NT2/D1 (cell line): ENCODE measurements around the gene KRT82.

ENCODE experiments used
- DNase-seq: peaks from one replicate; pipeline ENCODE4 v3.0.0-alpha.2; 2011; ENCODE audit warnings: low read depth, low spot score
- H3K27me3 ChIP-seq: 2 replicates; pipeline ENCODE4 v1.6.0; 2011; ENCODE audit warnings: mild to moderate bottlenecking; ENCODE audit not compliant: insufficient read length, insufficient read depth
- H3K36me3 ChIP-seq: 2 replicates; pipeline ENCODE4 v1.6.1; 2011; ENCODE audit warnings: mild to moderate bottlenecking, low read length, mixed read lengths; ENCODE audit not compliant: insufficient read depth, insufficient read length
- H3K4me1 ChIP-seq: 2 replicates; pipeline ENCODE4 v1.5.1; 2011; ENCODE audit not compliant: insufficient read depth, insufficient read length
- H3K4me3 ChIP-seq: 2 replicates; pipeline ENCODE4 v1.5.1; 2011; ENCODE audit warnings: low read depth; ENCODE audit not compliant: insufficient read length
- H3K9ac ChIP-seq: 2 replicates; pipeline ENCODE4 v1.6.0; 2011; ENCODE audit warnings: low read depth; ENCODE audit not compliant: insufficient read length
- H3K9me3 ChIP-seq: 2 replicates; pipeline ENCODE4 v1.5.1; 2011; ENCODE audit warnings: mild to moderate bottlenecking, low read length; ENCODE audit not compliant: insufficient read depth
- SUZ12 ChIP-seq: IDR thresholded peaks from 2 replicates; pipeline ENCODE4 v1.6.1; 2011; ENCODE audit not compliant: insufficient read length, insufficient read depth; ENCODE audit errors: extremely low read depth
- YY1 ChIP-seq: IDR thresholded peaks from 2 replicates; pipeline ENCODE4 v1.6.1; 2011; ENCODE audit not compliant: insufficient read length, insufficient read depth
- ZNF274 ChIP-seq: IDR thresholded peaks from 2 replicates; pipeline ENCODE4 v1.6.1; 2011; ENCODE audit warnings: mild to moderate bottlenecking, low read depth, low read length

KRT82 gene

GRCh38 chr12:52434760-52435530 lies 28.8 kb upstream of the KRT82 start:
- no peaks in the 10 kb centered on the region for H3K36me3 ChIP-seq
- H3K9me3 ChIP-seq, result no peaks in the 10 kb centered on the region
- H3K27me3 ChIP-seq, result no peaks in the 10 kb centered on the region
- no peak for TF ChIP-seq ZNF274
- TF ChIP-seq SUZ12, result no peak
- no peak for TF ChIP-seq YY1
- peaks cover 6% of the 10 kb centered on the region for H3K4me1 ChIP-seq
- no peak overlapping the region for H3K4me3 ChIP-seq
- DNase-seq, result no peak
- no peak overlapping the region for H3K9ac ChIP-seq

- DNase-seq, result no peak
- TF ChIP-seq YY1 (no peak), SUZ12 (no peak), ZNF274 (no peak)
Observed at GRCh38 chr12:52434081-52434733, 28.1 kb upstream of the KRT82 start, which contains the start of gene KRT75. TSS of gene KRT75 (minus strand) at chr12:52434371. CDS start at chr12:52434304, 67 bp downstream.

GRCh38 chr12:52433501-52434080 lies 27.5 kb upstream of the KRT82 start:
- Histone ChIP-seq H3K4me3 (no peak overlapping the region), H3K4me1 (peaks cover 6% of the 10 kb centered on the region), H3K9me3 (no peaks in the 10 kb centered on the region), H3K9ac (no peak overlapping the region), H3K36me3 (no peaks in the 10 kb centered on the region), H3K27me3 (no peaks in the 10 kb centered on the region)
- TF ChIP-seq YY1 (no peak), SUZ12 (no peak), ZNF274 (no peak)
- DNase-seq, result no peak

More at GRCh38 chr12:52434081-52434733, 28.1 kb upstream of the KRT82 start, which contains the start of gene KRT75:
- Histone ChIP-seq H3K27me3 (no peaks in the 10 kb centered on the region), H3K4me1 (peaks cover 6% of the 10 kb centered on the region), H3K36me3 (no peaks in the 10 kb centered on the region), H3K9ac (no peak within 1 kb of the TSS), H3K4me3 (no peak within 1 kb of the TSS), H3K9me3 (no peaks in the 10 kb centered on the region)

DNA sequence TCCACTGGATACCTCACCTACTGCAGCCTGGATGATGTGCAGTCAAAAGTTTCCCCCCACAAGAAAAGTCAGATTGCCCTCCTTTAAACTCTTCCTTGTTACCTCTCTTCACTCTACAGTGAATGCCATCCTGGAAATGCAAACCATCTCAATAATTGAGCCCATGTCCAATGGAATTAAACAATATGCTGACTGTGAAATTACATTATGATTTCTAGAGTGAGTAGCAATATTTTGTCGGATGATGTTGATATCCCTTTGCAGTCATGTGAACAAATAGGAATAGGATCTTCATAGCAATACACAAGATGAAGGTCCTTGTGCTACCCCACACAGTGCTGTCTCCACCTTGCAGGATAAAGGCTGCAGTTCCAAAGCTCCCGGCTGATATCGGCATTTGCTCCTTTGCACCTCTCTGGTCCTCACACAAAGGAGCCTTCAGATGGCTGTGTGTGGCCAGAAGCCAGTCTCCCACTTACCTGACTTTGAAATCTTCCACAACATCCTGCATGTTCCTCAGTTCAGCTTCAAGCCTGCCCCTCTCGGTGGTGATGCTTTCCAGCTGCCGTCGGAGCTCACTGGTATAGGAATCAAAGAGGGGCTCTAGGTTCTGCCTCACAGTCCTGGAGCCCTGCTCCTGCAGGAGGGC lies 26.5 kb upstream of the KRT82 start:
- Histone ChIP-seq H3K27me3 (no peaks in the 10 kb centered on the region), H3K9me3 (no peaks in the 10 kb centered on the region), H3K4me1 (peaks cover 6% of the 10 kb centered on the region), H3K9ac (no peak overlapping the region), H3K4me3 (no peak overlapping the region), H3K36me3 (no peaks in the 10 kb centered on the region)
- no peak for DNase-seq
- TF ChIP-seq YY1 (no peak), ZNF274 (no peak), SUZ12 (no peak)

- Histone ChIP-seq H3K9me3 (no peaks in the 10 kb centered on the region), H3K27me3 (no peaks in the 10 kb centered on the region), H3K4me3 (no peak overlapping the region), H3K4me1 (peaks cover 5% of the 10 kb centered on the region), H3K9ac (no peak overlapping the region), H3K36me3 (no peaks in the 10 kb centered on the region)
- no peak for TF ChIP-seq ZNF274
- TF ChIP-seq SUZ12, result no peak
- TF ChIP-seq YY1, result no peak
- DNase-seq, result no peak
Observed at GRCh38 chr12:52428121-52428520, 22.0 kb upstream of the KRT82 start.

DNA sequence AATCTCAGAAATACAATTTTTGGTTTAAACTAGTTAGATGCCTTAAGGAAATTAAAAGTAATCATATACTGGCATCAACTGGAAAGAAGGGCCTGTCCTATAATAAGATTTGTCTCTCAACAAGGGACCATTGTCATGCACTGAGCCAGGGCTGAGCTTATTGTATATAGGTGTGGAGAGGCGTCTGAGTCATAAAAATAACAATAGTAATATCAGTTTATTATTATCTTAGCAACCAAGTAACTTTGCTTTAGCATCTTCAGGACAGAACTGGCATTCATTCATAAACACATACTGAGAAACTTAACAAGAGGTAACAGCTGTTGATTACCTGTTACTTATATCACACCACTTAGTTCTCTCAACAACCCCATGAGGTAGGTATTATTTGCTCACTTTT lies 20.9 kb upstream of the KRT82 start:
- Histone ChIP-seq H3K4me3 (no peak overlapping the region), H3K4me1 (peaks cover 5% of the 10 kb centered on the region), H3K36me3 (no peaks in the 10 kb centered on the region), H3K27me3 (no peaks in the 10 kb centered on the region), H3K9me3 (no peaks in the 10 kb centered on the region), H3K9ac (no peak overlapping the region)
- DNase-seq, result no peak
- no peak for TF ChIP-seq SUZ12
- TF ChIP-seq YY1, result no peak
- no peak for TF ChIP-seq ZNF274

- no peak overlapping the region for H3K9ac ChIP-seq
- no peak for TF ChIP-seq ZNF274
- no peak for TF ChIP-seq YY1
- no peak for DNase-seq
- H3K4me1 ChIP-seq, result peaks cover 5% of the 10 kb centered on the region
- no peaks in the 10 kb centered on the region for H3K9me3 ChIP-seq
- H3K27me3 ChIP-seq, result no peaks in the 10 kb centered on the region
- no peaks in the 10 kb centered on the region for H3K36me3 ChIP-seq
- H3K4me3 ChIP-seq, result no peak overlapping the region
Observed at GRCh38 chr12:52426034-52426433, 19.9 kb upstream of the KRT82 start.
